Esophagus muscularis mucosa (tissue), 4 donors: ENCODE results near the gene LILRA2. TPM values are rescaled to one million over a fixed set of nuclear protein-coding genes. Genes with fewer than 3 reads are reported as not detected.

ENCODE experiments used
- DNase-seq: peaks from one replicate; pipeline ENCODE4 v3.0.0-alpha.2; 2017; ENCODE audit errors: extremely low spot score
- H3K27ac ChIP-seq, 4 donors: fragments of 200-600 bp; sonication (generic); replicated peaks in 1 of 4; 1 replicate in 3 of 4; 2 replicates in 1 of 4; pipeline ENCODE4 v1.5.1; 2016 to 2019; ENCODE audit warnings: mild to moderate bottlenecking in 1 of 4
- H3K27me3 ChIP-seq, 4 donors: fragments of 200-600 bp; sonication (generic); one replicate each; pipeline versions ENCODE4 v1.5.1 to v1.6.0; 2016 to 2019
- H3K36me3 ChIP-seq, 4 donors: fragments of 200-600 bp; sonication (generic); one replicate each; pipeline ENCODE4 v1.5.1; 2016 to 2019
- H3K4me1 ChIP-seq, 4 donors: fragments of 200-600 bp; sonication (generic); one replicate each; pipeline ENCODE4 v1.5.1; 2016 to 2019
- H3K4me3 ChIP-seq, 4 donors: fragments of 200-600 bp; sonication (generic); 1 replicate in 2 of 4; 2 replicates in 2 of 4; pipeline ENCODE4 v1.5.1; 2016 to 2019; ENCODE audit warnings: mild to moderate bottlenecking in 4 of 4, moderate library complexity in 1 of 4
- H3K9me3 ChIP-seq, 4 donors: fragments of 200-600 bp; sonication (generic); 1 replicate in 3 of 4; 2 replicates in 1 of 4; pipeline ENCODE4 v1.5.1; 2016 to 2019
- CTCF ChIP-seq, 3 experiments: fragments of 200-600 bp in 2 of 3; fragments of 450-650 bp in 1 of 3; sonication (generic) in 2 of 3; IDR thresholded peaks; one replicate each; pipeline ENCODE4 v1.5.1; 2017 to 2019; ENCODE audit warnings: antibody characterized with exemption in 3 of 3, mild to moderate bottlenecking in 2 of 3, moderate library complexity in 1 of 3
- EP300 ChIP-seq: sonication (generic); formaldehyde crosslinking; IDR thresholded peaks from one replicate; pipeline ENCODE4 v1.6.1; 2017; ENCODE audit warnings: antibody characterized with exemption
- POLR2A ChIP-seq: fragments of 450-650 bp; IDR thresholded peaks from one replicate; pipeline ENCODE4 v1.6.1; 2017; ENCODE audit warnings: antibody characterized with exemption, moderate library complexity, mild to moderate bottlenecking, low read depth
- POLR2AphosphoS5 ChIP-seq, 2 donors: sonication (generic); formaldehyde crosslinking; IDR thresholded peaks; one replicate each; pipeline ENCODE4 v1.6.1; 2017; ENCODE audit warnings: antibody characterized with exemption in 2 of 2
- WGBS: methylation state at CpG from one replicate; pipeline ENCODE4 v1.1.5; 2018; 5-methylcytosine and 5-hydroxymethylcytosine counted together
- intact Hi-C: fragments of 100-400 bp; cut with DNase I; formaldehyde crosslinking; loops from one replicate; pipeline ENCODE4 v1.15.1; 2023
- total RNA-seq, 4 donors: library from RNA; depleted of rRNA; stranded (reverse); fragments of >200 nt; gene quantifications; one replicate each; pipeline versions ENCODE4 v1.1.0 to v1.2.1, GENCODE V29; 2016

The LILRA2 gene
- total RNA-seq, 4 donors from 2014 or later, result 0.83 to 4.6 (median 2.3) TPM

- no peak overlapping the region for H3K27ac ChIP-seq
- no peak for DNase-seq
- H3K4me3 ChIP-seq, result no peak overlapping the region
- intact Hi-C loops, result no loop called here
- no peaks in the 10 kb centered on the region for H3K4me1 ChIP-seq
- WGBS, result 77% methylated on average over 8 of the region's 8 CpGs
- no peaks in the 10 kb centered on the region for H3K36me3 ChIP-seq
- no peak for TF ChIP-seq POLR2AphosphoS5 (IDR thresholded peaks at IDR 0.05)
- no peak for TF ChIP-seq EP300
- no peak for TF ChIP-seq CTCF (IDR thresholded peaks at IDR 0.05)
- TF ChIP-seq POLR2A, result no peak
- H3K9me3 ChIP-seq, result no peaks in the 10 kb centered on the region
- peaks cover 0 to 54% (median 0%) of the 10 kb centered on the region in 4 donors for H3K27me3 ChIP-seq
Observed at GRCh38 chr19:54533476-54533875, 40.1 kb upstream of the LILRA2 start.

- Histone ChIP-seq H3K9me3 (no peaks in the 10 kb centered on the region), H3K36me3 (no peaks in the 10 kb centered on the region), H3K4me1 (no peaks in the 10 kb centered on the region), H3K4me3 (no peak overlapping the region), H3K27ac (no peak overlapping the region), H3K27me3 (peaks cover 0 to 52% (median 0%) of the 10 kb centered on the region in 4 donors)
- intact Hi-C loops, result no loop called here
- no peak for DNase-seq
- WGBS, result 64% methylated on average over 8 of the region's 8 CpGs
- TF ChIP-seq POLR2A (no peak), CTCF (IDR thresholded peaks at IDR 0.05) (no peak), EP300 (no peak), POLR2AphosphoS5 (IDR thresholded peaks at IDR 0.05) (no peak)
Observed at GRCh38 chr19:54534156-54534555, 39.4 kb upstream of the LILRA2 start.

- WGBS, result 92% methylated on average over 9 of the region's 9 CpGs
- no peaks in the 10 kb centered on the region for H3K36me3 ChIP-seq
- intact Hi-C loops, result no loop called here
- H3K4me3 ChIP-seq, result no peak overlapping the region
- no peak for DNase-seq
- TF ChIP-seq CTCF (IDR thresholded peaks at IDR 0.05), result no peak
- no peak for TF ChIP-seq EP300
- TF ChIP-seq POLR2AphosphoS5 (IDR thresholded peaks at IDR 0.05), result no peak
- TF ChIP-seq POLR2A, result no peak
- no peaks in the 10 kb centered on the region for H3K4me1 ChIP-seq
- H3K9me3 ChIP-seq, result no peaks in the 10 kb centered on the region
- peaks cover 0 to 53% (median 0%) of the 10 kb centered on the region in 4 donors for H3K27me3 ChIP-seq
- H3K27ac ChIP-seq, result no peak overlapping the region
Observed at GRCh38 chr19:54535601-54536000, 38.0 kb upstream of the LILRA2 start.

- WGBS, result 72% methylated on average over 7 of the region's 9 CpGs
- Histone ChIP-seq H3K27me3 (peaks cover 0 to 57% (median 0%) of the 10 kb centered on the region in 4 donors), H3K27ac (no peak overlapping the region), H3K36me3 (no peaks in the 10 kb centered on the region), H3K4me3 (no peak overlapping the region), H3K9me3 (no peaks in the 10 kb centered on the region), H3K4me1 (no peaks in the 10 kb centered on the region)
- intact Hi-C loops, result no loop called here
- no peak for DNase-seq
- TF ChIP-seq CTCF (IDR thresholded peaks at IDR 0.05), result no peak
Observed at GRCh38 chr19:54536956-54537355, 36.6 kb upstream of the LILRA2 start.

GRCh38 chr19:54541712-54542111, 31.9 kb upstream of the LILRA2 start:
- intact Hi-C loops, result no loop called here
- WGBS, result 58% methylated on average over 2 of the region's 2 CpGs
- DNase-seq, result no peak
- Histone ChIP-seq H3K36me3 (no peaks in the 10 kb centered on the region), H3K27ac (no peak overlapping the region), H3K27me3 (peaks cover 0 to 39% (median 0%) of the 10 kb centered on the region in 4 donors), H3K9me3 (no peaks in the 10 kb centered on the region), H3K4me3 (no peak overlapping the region), H3K4me1 (no peaks in the 10 kb centered on the region)
- TF ChIP-seq POLR2AphosphoS5 (IDR thresholded peaks at IDR 0.05) (no peak), CTCF (IDR thresholded peaks at IDR 0.05) (no peak), POLR2A (no peak), EP300 (no peak)
